Stimulated activated CD8-positive, alpha-beta memory T cell treated with anti-CD3 and anti-CD28 coated beads, Interleukin-12 subunit alpha, Interleukin-12 subunit beta, amount 100 ng/mL, for 24 hours (primary cell): ENCODE results near the gene EXOC3.
"Not testable (repeated sequence)": the region's sequence is repeated elsewhere in the genome, so short reads cannot be mapped to it uniquely, and the experiment has no call there.

Experiments
- DNase-seq: peaks from one replicate; pipeline ENCODE4 v3.0.0-alpha.2; 2020; ENCODE audit errors: extremely low read depth

The EXOC3 gene

DNA sequence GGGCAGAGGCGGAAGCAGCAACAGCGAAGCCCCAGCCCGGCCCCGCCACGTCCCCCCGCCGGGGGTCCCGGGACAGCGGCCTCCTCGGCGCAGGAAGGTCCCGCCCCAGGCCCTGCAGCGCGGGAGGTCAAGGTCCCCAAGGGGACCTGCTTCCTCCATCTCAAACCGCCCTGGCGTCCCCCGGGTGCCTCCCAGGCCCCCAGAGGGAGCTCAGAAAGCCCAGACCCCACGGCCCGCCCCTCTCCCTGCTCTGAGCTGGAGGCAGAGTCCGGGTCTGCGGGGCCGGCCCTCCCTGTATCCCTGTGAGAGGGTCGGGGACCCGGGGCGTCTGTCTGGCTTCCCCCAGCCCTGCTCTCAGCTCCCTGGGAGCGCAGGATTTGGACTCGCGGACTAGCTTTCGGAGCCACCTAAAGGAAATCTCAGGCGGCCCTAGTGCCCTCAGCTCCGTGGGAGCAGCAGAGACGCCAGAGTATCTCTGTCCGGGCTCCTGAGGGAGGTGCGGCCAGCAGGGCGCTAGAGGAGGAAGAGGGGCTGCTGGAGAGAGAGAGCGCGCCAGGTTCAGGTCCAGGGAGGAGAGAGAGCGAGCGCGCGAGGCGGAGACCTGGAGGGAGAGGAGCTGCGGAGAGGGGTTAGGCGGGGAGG, 30.7 kb downstream of the EXOC3 start:
- DNase-seq, result no peak

DNA sequence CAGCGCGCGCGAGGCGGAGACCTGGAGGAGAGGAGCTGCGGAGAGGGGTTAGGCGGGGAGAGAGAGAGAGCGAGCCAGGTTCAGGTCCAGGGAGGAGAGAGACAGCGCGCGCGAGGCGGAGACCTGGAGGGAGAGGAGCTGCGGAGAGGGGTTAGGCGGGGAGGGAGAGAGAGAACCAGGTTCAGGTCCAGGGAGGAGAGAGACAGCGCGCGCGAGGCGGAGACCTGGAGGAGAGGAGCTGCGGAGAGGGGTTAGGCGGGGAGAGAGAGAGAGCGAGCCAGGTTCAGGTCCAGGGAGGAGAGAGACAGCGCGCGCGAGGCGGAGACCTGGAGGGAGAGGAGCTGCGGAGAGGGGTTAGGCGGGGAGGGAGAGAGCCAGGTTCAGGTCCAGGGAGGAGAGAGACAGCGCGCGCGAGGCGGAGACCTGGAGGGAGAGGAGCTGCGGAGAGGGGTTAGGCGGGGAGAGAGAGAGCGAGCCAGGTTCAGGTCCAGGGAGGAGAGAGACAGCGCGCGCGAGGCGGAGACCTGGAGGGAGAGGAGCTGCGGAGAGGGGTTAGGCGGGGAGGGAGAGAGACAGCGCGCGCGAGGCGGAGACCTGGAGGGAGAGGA, 31.4 kb downstream of the EXOC3 start:
- not testable (repeated sequence) for DNase-seq

DNA sequence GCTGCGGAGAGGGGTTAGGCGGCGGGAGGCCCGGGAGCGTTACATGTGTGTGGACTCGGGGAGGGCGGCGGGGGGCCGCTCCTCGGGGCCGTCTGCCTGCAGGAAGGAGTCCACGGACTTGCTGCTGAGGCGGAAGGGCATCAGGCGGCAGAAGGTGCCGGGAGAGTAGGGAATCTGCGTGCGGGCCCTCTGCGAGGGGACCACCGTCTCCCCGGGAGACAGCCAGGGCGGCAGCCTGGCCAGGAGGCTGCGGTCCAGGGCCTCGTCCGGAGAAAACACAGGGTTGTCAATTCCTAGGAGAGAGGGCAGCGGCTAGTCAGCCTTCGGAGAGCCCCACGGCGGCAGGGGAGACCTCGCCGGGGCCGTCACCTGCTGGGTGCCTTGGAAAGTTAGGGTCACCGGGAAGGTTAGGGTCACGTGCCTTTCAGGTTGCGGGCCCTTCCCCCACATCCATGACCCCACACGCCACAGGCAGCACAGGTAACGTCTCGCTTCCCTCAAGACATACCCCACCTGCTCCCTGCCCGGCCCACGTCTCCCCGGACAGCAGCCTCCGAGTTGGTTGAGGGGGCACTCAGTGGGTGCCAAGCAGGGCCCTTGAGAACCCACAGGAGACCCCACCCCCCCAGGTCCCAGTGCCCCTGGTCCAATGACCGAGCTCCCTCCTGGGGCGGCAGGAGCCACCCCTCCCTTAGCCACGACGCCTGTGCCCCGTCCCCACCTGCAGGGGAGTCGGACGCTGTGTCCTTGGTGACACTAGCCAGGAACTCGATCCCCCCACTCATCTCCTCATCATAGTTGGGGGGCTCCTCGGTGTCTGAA, 32.1 kb downstream of the EXOC3 start:
- no peak for DNase-seq

DNA sequence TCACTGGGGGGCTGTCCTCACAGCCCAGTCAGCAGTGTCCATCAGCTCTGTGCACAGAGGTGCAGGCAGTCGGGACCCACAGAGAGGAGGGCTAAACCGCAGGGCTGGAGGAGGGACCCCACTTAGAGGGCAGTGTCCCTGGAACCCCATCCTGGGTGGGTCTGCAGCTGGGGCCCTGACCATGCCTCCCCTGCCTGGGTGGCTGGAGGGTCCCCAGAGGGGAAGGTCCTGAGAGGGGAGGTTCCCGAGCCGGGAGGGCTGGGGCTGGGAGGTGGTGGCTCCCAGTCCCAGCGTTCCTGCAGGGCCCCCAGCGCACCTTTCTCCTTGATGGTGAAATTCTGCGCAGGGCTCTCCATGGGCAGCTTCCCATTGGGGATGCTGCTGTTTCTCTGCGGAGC, 32.7 kb downstream of the EXOC3 start:
- DNase-seq, result no peak

DNA sequence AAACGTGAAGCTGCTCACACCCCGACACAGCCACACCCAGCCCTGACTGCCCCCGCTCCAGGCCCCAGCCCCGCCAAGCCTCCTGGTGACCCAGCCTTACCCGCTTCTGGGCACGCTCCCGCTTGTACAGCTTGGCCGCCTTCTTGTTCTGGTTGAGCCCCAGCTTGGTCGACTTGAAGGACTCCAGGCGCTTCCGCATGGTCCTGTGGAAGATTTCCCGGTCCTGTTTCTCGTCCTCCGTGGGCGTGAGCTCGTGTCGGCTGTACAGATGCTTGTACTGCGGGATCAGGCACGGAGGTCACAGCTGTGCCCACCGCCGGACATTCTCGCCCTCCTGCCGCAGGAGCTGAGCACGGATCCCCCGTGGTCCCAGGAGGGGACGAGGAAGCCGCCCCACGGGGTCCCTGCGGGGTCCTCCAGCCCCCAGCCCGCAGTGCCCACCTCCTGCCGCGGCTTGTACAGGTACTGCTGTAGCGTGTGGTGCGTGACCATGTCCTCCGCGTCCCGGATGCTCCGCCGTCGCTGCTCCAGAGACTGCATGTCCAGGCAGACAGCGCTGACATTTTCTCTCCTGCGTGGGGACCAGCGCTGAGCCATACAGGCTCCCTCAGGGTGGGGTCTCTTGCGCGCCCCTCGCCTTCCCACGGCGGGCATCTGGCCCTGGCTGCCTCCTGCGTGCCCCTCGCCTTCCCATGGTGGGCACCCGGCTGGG, 33.3 kb downstream of the EXOC3 start:
- no peak for DNase-seq

DNA sequence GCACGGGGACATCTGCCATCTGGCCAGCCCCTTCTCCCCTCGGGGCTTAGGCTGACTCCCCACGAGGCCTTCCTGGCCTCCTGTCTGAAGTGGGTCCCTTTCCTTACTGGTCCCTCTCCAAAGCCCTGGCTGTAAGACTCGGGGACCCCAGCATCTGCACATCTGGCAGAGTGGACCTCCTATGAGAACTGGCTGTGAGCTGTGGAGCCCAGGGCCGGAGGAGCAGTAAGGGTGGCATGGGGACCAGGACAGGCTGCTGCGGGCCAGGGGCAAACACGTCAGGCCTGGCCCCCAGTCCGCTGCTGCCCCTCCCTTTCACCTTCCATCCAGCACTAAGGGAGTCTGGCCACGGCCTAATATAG, 33.8 kb downstream of the EXOC3 start:
- no peak for DNase-seq

DNA sequence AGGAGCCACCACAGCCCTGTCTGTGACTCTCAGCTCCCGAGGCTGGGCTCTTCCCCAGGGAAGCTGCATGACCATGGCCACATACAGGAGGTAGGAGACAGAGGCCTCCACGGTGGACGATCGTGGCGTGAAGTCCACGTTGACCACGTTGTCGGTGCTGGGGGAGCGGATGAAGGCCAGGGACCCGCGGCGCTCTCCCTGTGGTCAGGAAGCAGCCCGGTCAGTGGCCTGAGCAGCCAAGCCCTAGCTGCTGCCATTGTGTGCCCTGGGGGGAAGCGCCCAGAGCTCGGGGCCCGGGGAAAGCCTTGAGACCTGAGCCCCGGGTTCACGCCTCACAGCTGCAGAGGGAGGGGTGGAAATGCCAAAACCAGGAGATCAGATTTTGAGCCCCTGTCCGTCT, 34.3 kb downstream of the EXOC3 start:
- no peak for DNase-seq

DNA sequence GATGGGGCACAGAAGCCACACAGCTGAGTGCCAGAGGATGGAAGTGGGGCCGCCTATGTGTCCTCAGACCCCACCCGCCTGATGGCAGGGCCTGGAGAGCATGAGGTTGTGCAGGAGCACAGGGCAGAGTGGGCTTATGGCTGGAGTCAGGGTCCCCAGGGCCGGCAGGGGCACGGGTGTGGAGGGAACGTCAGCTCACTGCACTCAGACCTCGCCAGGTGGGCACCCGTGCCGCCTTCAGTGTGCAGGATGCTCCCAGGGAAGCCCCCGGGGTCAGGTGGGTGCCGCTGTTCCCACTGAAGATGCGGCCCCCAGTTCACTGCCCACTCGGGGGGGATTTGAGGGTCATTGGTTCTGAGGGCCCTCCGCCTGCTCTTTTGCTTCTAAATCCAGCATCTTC, 34.9 kb downstream of the EXOC3 start:
- no peak for DNase-seq

DNA sequence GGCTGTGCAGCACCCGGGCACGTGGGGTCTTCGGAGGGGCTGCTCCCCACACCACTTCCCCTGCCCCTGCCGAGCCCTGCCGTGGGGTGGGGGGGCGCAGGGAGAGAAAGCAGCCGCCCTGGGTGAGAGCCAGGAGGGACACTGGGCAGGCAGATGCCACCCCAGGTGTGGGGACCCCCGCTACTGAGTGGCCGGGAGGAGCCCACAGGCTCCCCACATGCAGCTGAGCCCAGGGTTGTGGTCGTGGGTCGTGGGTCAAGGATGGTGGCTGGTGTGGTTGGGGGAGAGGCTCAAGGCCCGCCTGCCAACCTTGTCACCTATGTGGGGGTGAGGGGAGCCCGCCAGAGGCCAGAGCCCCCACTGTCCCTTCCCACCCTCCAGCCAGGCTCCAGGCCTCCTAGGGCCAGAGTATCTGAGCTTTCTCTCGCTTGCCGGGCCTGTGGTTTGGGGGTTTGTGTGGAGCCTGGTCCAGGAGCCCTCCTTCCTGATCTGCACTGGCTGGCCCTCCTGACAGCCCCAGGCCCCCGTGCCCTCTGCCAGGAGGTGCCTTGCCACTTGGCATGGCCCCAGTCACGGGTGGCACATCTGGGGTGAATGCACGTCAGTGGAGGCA, 35.5 kb downstream of the EXOC3 start:
- DNase-seq, result no peak

DNA sequence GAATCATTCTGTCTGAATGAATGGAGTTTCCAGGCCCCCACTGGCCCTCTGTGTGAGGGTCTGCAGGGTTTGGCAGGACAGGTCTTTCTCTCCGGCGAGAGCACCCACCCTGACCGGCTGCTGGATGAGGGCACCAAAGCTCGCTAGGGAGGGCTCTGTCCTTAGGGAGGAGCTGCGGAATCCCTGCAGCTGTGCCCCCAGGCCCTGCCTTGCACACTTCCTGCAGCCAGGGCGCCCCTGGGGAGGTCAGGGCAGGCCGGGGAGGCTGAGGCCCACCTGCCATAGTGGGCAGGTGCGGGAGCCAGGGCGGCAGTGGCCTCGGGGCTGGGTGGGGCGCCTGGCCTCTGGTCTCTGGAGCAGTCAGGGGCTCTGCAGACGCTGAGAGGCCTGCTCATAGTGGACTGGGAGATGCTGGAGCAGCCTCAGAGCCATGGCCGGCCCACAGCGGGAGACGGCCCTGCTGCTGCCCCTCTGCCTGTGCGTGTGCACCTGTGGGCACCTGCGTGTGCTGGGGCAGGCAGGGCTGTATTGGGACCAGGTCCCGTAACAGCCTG, 36.1 kb downstream of the EXOC3 start:
- no peak for DNase-seq

DNA sequence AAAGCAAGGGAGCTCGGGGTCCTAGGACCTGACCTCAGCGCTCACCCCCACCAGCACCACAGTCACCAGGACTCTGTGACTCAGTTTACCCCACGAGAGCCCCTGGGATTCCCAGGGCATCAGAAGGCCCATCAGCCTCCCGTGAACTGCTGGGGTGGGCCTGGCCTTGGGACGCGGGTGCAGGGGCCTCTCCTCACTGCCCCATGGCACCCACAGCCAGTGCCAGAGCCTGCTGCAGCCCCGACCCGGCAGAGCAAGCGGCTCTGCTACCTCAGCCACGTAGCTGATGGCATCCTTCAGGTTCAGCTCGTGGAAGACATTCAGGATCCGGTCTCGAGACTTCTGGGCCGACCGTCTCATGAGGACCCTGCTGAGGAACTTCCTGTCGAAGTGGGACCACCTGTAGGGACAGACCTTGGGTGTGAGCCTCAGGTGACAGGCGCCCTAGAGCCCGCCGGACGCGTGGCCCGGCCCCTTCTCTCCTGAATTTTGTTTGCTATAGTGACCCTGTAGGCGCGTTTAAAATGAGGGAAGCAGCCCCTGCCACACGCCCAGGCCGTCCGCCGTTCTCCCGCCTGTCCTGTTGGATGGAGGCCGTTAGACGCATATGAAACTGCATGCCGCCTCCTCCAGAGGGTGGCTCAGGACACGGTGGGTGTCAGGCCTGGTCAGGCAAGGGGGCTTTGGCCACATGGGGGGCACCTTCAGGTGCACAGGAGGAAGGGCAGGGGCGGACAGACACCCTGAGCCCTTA, 36.8 kb downstream of the EXOC3 start:
- DNase-seq, result no peak

DNA sequence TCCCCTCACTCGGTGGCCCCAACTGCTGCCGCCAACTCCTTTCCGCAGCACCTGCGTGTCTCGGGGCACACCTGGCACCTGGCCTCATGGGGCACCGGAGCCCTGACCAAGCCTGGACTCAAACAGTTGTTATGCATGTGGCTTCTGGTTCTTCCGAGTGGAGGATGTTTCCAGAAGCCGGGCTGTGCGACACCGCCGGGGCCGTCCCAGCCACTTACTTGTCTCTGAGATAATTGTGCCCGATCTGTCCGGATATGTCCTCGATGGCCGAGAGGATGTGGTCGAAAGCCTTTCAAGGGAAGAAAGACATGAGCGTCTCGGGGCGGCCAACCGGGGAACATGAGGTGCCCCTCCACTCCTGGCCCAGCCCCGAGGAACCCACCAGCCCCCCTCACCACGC, 38.4 kb downstream of the EXOC3 start:
- no peak for DNase-seq

DNA sequence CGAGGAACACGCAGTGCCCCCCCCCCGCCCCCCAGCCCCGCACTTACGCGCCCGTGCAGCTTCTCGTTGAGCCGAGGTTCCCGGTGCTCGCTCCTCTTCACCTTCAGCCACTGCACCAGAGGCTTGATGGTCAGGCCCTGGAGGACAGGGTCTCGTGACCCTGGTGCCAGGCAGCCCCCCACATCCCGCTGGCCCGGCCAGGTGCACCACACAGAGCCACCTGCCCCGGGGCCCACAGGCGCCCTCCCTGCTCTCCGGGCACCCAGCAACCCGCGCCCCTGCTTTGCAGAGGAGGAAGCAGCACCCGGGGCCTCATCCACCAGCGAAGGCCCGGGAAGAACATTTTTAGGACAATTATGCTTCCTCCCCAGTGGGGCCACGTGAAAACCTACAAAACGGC, 39.0 kb downstream of the EXOC3 start:
- DNase-seq, result no peak

DNA sequence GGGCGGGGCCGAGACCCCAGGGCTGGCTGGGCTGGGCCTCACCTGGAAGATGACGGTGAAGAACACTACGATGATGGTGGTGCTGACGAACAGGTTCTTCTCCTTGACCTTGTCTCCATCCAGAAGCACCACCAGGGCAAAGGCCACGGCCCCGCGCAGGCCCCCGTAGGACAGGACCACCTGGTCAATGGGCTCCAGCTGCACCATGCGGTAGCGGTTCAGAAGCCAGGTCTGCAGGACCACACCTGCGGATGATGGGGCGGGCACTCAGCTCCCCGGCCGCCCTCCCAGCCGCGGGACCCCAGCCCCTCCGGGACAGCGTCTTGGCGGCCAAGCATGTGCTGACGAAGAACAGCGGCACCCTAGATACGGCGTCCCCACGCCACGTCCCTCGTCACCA, 39.5 kb downstream of the EXOC3 start:
- no peak for DNase-seq

DNA sequence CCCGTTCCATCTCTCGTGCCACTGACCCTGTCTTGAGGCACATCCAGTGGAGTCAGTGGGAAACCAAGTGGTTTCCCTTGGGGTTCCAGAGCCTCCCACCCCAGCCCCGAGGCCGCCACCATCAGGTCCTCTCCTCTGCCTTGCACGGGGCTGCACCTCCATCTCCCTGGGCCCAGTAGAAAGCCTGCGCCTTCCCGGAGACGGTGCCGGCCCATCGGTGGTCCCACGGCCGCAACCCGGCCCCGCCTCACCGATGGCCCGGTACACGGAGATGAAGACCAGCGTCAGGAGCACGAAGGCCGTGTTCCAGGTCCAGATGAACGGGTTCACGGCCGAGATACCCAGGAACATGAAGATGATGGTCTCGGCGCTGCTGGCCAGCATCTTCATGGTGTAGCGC, 40.0 kb downstream of the EXOC3 start:
- no peak for DNase-seq

DNA sequence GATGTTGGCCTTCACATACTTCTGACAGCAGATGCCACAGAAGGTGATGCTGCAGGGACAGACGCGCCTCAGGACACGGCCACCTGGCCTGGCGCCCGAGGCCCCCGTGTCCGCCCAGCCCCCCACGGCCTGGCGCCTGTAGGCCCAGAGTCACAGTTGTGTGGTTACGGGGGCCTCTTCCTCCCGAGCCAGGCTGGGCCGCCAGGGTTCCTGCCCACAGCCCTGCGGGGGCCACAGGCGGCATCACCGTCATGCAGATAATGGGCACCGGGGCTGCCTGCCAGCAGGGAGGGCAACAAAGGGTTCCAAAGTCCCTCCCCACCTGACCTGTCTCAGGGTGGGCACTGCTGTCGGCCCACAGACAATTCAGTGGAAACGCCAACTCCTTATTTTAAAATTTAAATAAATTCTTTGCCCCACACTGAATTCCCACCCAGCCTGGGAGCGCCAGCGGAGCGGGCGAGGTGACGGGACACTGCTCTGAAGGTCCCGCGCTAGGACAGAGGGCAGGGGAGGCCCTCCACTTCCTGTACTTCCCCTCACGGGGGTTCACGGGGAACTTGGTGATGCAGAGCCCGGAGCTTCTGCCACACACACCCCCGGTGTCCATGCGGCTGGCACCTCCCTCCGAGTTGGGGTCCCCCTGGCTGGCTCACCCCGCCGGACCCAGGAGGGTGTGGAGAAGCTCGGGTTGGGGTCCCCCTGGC, 40.6 kb downstream of the EXOC3 start:
- no peak for DNase-seq

DNA sequence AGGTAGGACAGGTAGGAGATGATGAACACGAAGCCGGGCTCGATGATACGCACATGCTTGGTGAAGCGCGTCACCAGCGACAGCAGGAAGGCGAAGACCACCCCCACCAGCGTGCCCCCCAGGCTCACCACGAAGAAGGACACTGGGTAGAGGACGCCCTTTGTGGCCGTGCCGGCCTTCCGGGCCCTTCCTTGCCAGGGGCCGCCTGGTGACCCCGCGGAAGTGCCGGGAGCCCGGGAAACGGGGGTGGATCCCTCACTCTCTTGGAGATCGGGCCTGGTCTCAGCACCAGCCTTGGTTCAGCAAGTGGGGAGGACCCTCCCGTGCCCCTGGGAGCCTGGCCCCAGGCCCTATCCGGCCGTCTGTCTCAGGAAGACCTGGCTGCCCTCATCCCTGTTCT, 41.6 kb downstream of the EXOC3 start:
- no peak for DNase-seq

DNA sequence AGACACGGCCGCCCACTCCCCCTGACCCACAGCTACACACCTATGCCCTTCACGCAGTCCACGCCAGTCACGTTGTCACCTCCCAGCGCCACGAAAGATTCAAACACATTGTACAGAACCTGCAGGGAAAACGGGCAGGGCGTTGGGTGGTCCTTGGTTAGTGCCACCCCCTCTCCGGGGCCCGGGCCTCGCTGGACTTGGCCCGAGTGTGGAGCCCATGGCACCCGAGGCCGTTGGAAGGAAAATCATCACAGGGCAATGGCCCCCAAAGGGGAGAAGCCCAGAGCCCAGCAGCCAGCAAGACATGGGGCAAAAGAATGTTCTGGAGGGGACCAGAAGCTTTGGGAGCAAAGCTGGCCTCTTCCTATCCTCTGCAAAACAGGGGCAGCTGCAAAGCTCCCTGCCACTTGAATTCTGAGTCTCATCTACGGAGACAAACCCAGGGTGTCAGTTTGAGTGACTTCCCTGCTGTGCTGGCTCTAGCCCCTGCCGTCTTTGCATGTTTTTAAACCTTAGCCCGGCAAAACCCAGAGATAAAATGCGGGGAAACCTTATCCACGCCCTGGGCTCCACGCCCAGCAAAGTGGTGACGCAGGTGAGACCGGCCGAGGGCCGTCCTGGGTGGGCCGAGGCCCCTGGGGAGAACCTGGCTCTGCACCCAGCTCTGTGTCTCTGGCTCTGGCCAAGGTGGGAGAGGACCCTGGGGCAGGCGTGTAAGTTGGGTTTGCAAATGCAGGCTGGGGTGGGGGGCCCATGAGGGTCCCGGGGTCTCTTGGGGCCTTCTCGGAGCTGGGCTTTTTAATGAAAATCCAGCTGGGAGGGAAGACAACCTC, 42.4 kb downstream of the EXOC3 start:
- no peak for DNase-seq

DNA sequence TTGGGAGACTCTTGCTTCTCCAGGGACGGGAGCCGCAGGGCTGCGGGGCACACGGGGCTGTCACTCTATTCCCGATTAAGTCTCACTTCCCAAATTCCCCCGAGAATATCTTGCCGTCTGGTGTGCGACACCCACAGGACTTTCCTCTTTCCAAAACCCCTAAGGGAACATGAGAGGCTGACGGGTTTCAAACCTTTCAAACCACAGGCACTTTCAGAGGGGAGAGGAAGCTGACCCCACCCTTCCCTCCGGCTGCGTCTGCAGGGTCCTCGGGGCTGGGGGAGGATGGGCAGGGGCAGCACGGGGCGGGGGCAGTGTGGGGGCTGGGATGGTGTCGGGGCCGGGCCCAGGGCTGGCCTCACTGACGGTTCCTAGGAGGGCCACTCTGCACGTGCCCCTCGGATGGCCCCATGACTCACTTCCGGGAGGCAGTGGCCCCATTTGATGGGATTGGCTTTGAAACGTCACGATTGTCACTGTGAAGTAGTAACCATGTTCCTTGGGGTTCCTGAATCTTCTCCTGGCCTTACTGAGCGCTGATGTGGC, 43.0 kb downstream of the EXOC3 start:
- DNase-seq, result no peak
